Stomach (tissue), 9 donors: ENCODE data around the gene NHLRC1. TPM values are rescaled to one million over a fixed set of nuclear protein-coding genes. Genes with fewer than 3 reads are reported as not detected.

ENCODE experiments used
- DNase-seq, 2 donors: peaks; one replicate each; pipeline versions ENCODE4 v3.0.0 to v3.0.0-alpha.2; 2013 to 2019
- H3K27ac ChIP-seq, 5 donors: fragments of 200-600 bp in 4 of 5; sonication (generic) in 4 of 5; one replicate each; pipeline ENCODE4 v1.5.1; 2013 to 2019; ENCODE audit warnings: mild to moderate bottlenecking in 1 of 5, moderate library complexity in 1 of 5
- H3K27me3 ChIP-seq, 3 donors: fragments of 200-600 bp; sonication (generic); one replicate each; pipeline ENCODE4 v1.5.1; 2017 to 2019; ENCODE audit warnings: mixed run types in 1 of 3
- H3K36me3 ChIP-seq, 4 donors: fragments of 200-600 bp; sonication (generic); 1 replicate in 3 of 4; 2 replicates in 1 of 4; pipeline ENCODE4 v1.5.1; 2016 to 2019
- H3K4me1 ChIP-seq, 4 donors: fragments of 200-600 bp; sonication (generic); one replicate each; pipeline ENCODE4 v1.5.1; 2016 to 2019
- H3K4me3 ChIP-seq, 4 donors: fragments of 200-600 bp; sonication (generic) in 3 of 4; one replicate each; pipeline ENCODE4 v1.5.1; 2016 to 2019; ENCODE audit warnings: mild to moderate bottlenecking in 1 of 4
- H3K9me3 ChIP-seq, 4 donors: fragments of 200-600 bp; sonication (generic); one replicate each; pipeline ENCODE4 v1.5.1; 2016 to 2019
- EP300 ChIP-seq: sonication (generic); formaldehyde crosslinking; IDR thresholded peaks from one replicate; pipeline ENCODE4 v1.6.1; 2017; ENCODE audit warnings: antibody characterized with exemption
- POLR2A ChIP-seq, 4 donors: fragments of 450-650 bp; IDR thresholded peaks; one replicate each; pipeline ENCODE4 v1.6.1; 2016; ENCODE audit warnings: antibody characterized with exemption in 4 of 4, control low read depth in 2 of 4, mild to moderate bottlenecking in 1 of 4, moderate library complexity in 1 of 4
- POLR2AphosphoS5 ChIP-seq, 3 donors: sonication (generic); formaldehyde crosslinking; IDR thresholded peaks; one replicate each; pipeline ENCODE4 v1.6.1; 2016; ENCODE audit warnings: antibody characterized with exemption in 3 of 3
- WGBS, 5 donors: extraction: QIAGEN DNeasy Blood & Tissue Kit in 3 of 5; methylation state at CpG; one replicate each; pipeline versions ENCODE4 v1.1.5 to v1.1.7; 2013 to 2018; 5-methylcytosine and 5-hydroxymethylcytosine counted together
- intact Hi-C: fragments of 100-400 bp; cut with DNase I; formaldehyde crosslinking; loops from one replicate; pipeline ENCODE4 v1.15.1; 2023; ENCODE audit warnings: low total_unique reads
- polyA plus RNA-seq, 3 donors: library from polyadenylated mRNA; stranded (reverse); fragments of 200-250 nt; gene quantifications; one replicate each; pipeline ENCODE4 v1.2.3, GENCODE V29; 2013
- total RNA-seq, 5 donors: library from RNA; depleted of rRNA; stranded (reverse); fragments of >200 nt; gene quantifications; one replicate each; pipeline versions ENCODE4 v1.1.0 to v1.2.3, GENCODE V29; 2014 to 2016
- TF ChIP-seq, protein P1 (sequence below), 7 experiments: fragments of 450-650 bp in 4 of 7; fragments of 200-600 bp in 3 of 7; sonication (generic) in 3 of 7; IDR thresholded peaks; one replicate each; pipeline ENCODE4 v1.5.1; 2016 to 2019; ENCODE audit warnings: antibody characterized with exemption in 7 of 7, control low read depth in 2 of 7, mild to moderate bottlenecking in 1 of 7
- donor health status: healthy with polysubstance abuse.
- donor health status: Bipolar disorder and iron deficiency.
- donor health status: healthy.

NHLRC1 gene
- total and polyA plus RNA-seq, 8 donors = 0.50 to 1.8 (median 1.1) TPM; not detected in 3

DNA sequence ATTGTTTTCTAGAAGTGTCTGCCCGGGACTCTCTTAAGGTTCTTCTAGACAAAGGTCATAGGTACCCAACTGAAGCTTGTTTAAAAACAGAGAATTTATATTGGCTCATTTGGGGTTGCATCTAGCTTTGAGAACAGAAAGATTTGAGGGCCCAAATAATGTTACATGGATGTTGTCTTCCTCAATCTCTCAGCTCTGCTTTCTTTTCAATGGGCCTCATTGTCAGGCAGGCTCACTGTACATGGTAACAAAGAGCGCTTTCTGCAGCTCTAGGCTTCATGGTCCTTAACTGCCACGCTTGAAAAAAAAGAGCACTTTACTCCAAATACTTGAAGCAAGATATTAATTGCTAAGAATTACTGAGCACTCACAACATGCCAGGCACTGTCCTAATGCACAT lies 22.2 kb downstream of the NHLRC1 start:
- Histone ChIP-seq H3K27ac (no peak overlapping the region), H3K9me3 (no peaks in the 10 kb centered on the region), H3K36me3 (no peaks in the 10 kb centered on the region), H3K27me3 (no peaks in the 10 kb centered on the region), H3K4me1 (no peaks in the 10 kb centered on the region), H3K4me3 (no peak overlapping the region)
- 60 to 91% (median 90%) methylated on average over 3 of the region's 3 CpGs for WGBS, 5 donors
- TF ChIP-seq, protein P1, sequence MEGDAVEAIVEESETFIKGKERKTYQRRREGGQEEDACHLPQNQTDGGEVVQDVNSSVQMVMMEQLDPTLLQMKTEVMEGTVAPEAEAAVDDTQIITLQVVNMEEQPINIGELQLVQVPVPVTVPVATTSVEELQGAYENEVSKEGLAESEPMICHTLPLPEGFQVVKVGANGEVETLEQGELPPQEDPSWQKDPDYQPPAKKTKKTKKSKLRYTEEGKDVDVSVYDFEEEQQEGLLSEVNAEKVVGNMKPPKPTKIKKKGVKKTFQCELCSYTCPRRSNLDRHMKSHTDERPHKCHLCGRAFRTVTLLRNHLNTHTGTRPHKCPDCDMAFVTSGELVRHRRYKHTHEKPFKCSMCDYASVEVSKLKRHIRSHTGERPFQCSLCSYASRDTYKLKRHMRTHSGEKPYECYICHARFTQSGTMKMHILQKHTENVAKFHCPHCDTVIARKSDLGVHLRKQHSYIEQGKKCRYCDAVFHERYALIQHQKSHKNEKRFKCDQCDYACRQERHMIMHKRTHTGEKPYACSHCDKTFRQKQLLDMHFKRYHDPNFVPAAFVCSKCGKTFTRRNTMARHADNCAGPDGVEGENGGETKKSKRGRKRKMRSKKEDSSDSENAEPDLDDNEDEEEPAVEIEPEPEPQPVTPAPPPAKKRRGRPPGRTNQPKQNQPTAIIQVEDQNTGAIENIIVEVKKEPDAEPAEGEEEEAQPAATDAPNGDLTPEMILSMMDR (IDR thresholded peaks at IDR 0.05) = no peak
- TF ChIP-seq POLR2A (IDR thresholded peaks at IDR 0.05) (no peak), POLR2AphosphoS5 (IDR thresholded peaks at IDR 0.05) (no peak), EP300 (no peak)
- peak in 1 of 2 donors; percentile 8 for DNase-seq
- intact Hi-C loops = no loop called here

GRCh38 chr6:18099511-18099910 lies 23.0 kb downstream of the NHLRC1 start:
- Histone ChIP-seq H3K4me1 (no peaks in the 10 kb centered on the region), H3K27me3 (no peaks in the 10 kb centered on the region), H3K36me3 (no peaks in the 10 kb centered on the region), H3K4me3 (no peak overlapping the region), H3K27ac (no peak overlapping the region), H3K9me3 (no peaks in the 10 kb centered on the region)
- intact Hi-C loops = no loop called here
- no peak for TF ChIP-seq POLR2AphosphoS5 (IDR thresholded peaks at IDR 0.05)
- TF ChIP-seq EP300 = no peak
- no peak for TF ChIP-seq POLR2A (IDR thresholded peaks at IDR 0.05)
- TF ChIP-seq, protein P1 (IDR thresholded peaks at IDR 0.05) = no peak
- no peak for DNase-seq
- WGBS, 5 donors = 30 to 68% (median 38%) methylated on average over 2 of the region's 2 CpGs

DNA sequence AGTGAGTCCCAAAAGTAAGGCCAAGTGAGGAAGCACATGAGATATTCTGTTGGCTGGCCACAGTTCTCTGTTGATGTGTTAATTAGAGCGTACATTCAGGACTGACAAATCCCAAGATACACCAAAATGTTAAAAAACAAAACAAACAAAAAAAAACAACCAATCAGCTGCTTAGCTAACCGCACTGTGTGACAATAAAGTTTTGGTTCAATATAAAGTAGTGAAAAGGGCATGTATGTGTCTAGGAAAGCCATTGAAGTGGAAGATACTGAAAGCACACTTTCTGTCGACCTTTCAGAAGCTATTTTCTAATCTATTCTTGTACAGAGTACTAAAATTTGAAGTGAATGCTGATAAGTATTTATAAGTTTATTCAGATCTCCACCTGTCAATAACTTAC lies 26.1 kb downstream of the NHLRC1 start:
- DNase-seq = no peak
- H3K27ac ChIP-seq = no peak overlapping the region
- no peaks in the 10 kb centered on the region for H3K9me3 ChIP-seq
- H3K4me3 ChIP-seq = no peak overlapping the region
- no peaks in the 10 kb centered on the region for H3K4me1 ChIP-seq
- TF ChIP-seq, protein P1 (IDR thresholded peaks at IDR 0.05) = no peak
- no peak for TF ChIP-seq POLR2AphosphoS5 (IDR thresholded peaks at IDR 0.05)
- TF ChIP-seq EP300 = no peak
- no peak for TF ChIP-seq POLR2A (IDR thresholded peaks at IDR 0.05)
- no peaks in the 10 kb centered on the region for H3K27me3 ChIP-seq
- 82 to 89% (median 85%) methylated on average over 3 of the region's 3 CpGs for WGBS, 5 donors
- no peaks in the 10 kb centered on the region for H3K36me3 ChIP-seq
- intact Hi-C loops = no loop called here

DNA sequence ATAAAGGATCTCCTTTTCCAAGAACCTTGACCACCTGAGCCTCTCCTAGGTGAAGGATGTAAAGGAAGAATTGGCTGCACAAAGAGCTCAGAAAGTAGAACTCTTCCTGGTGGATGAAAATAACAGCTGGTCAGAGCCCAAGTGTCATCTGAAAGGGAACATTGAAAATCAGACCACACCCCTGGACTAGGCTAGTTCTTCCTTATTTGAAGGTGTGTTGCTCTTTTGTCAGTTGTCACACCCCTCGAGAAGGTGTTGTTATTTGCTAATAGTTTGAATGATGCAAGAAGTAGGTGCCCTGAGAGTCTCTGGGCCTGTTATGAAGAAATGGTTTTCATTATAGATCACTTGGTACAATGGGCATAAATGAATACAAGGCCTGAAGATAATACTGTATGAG lies 31.1 kb downstream of the NHLRC1 start:
- WGBS, 5 donors = 73 to 91% (median 77%) methylated on average over 1 of the region's 1 CpG
- intact Hi-C loops = no loop called here
- TF ChIP-seq, protein P1 (IDR thresholded peaks at IDR 0.05) = no peak
- TF ChIP-seq EP300 (no peak), POLR2AphosphoS5 (IDR thresholded peaks at IDR 0.05) (no peak), POLR2A (IDR thresholded peaks at IDR 0.05) (no peak)
- H3K4me3 ChIP-seq = no peak overlapping the region
- H3K4me1 ChIP-seq = no peaks in the 10 kb centered on the region
- H3K27me3 ChIP-seq = no peaks in the 10 kb centered on the region
- no peak overlapping the region for H3K27ac ChIP-seq
- no peak for DNase-seq
- no peaks in the 10 kb centered on the region for H3K36me3 ChIP-seq
- peaks cover 0 to 15% (median 12%) of the 10 kb centered on the region in 4 donors for H3K9me3 ChIP-seq
